HG03103 (cell line): Measurements from ENCODE around the gene VDAC1.
A peak's percentile ranks its signal among the peaks of the same experiment; 100 is the strongest.
"Not testable (repeated sequence)": the region's sequence is repeated elsewhere in the genome, so short reads cannot be mapped to it uniquely, and the experiment has no call there.

Source experiments
- ATAC-seq: cut with Tn5 transposase; IDR thresholded peaks from one replicate; pipeline ENCODE4 v1.9.1; 2021; ENCODE audit warnings: low read depth; ENCODE audit not compliant: unreplicated experiment

VDAC1 gene

GRCh38 chr5:133969654-133970324, 35.0 kb downstream of the VDAC1 start:
- ATAC-seq = no peak

GRCh38 chr5:133968204-133968980, 36.4 kb downstream of the VDAC1 start, which contains the start of gene C5orf15:
Gene C5orf15 (minus strand): TSS chr5:133968625. CDS start chr5:133968584, 41 bp downstream.
- peak; percentile 96 for ATAC-seq

DNA sequence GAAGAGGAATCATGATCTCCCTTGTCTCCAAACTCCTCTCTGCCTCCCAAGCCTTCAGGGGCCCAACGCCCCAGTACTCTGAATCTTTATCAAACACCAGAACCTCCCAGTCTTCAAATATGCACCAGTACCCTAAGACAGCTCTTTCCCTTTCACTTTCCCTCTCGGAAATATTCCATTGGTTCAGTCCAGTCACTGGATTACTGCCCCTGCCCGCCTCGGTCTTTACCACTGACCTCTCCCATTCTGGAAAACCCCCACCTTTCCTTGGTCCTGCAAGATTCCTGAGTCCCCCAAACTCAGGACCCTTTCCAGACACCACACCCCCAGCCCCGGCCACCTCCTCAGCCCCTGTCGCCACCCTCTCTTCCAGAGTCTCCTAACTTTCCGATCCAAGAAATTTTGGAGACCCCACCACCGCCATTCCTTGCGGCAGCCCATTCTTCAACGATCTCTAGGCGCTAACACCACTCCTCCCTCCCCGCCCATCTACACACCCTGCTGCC, 37.0 kb downstream of the VDAC1 start:
- no peak for ATAC-seq

DNA sequence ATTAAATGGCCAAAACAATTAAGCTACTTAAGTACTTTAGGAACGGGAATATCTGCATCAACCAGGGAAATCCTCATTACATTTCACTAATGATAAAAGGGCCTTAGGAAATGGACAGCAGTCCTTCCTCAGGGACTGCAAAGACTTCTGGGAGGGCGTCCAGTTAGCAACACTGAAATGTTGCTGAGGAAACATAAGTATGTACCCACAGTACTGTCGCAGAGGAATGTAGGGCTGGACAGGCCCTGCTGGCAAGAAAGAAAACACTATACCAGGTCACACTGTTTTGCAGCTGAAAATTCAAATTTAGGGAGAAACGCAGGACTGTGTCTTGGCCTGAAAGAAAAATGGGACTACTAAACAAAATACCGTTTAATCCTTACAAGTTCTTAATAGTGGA, 37.7 kb downstream of the VDAC1 start:
- ATAC-seq = no peak

DNA sequence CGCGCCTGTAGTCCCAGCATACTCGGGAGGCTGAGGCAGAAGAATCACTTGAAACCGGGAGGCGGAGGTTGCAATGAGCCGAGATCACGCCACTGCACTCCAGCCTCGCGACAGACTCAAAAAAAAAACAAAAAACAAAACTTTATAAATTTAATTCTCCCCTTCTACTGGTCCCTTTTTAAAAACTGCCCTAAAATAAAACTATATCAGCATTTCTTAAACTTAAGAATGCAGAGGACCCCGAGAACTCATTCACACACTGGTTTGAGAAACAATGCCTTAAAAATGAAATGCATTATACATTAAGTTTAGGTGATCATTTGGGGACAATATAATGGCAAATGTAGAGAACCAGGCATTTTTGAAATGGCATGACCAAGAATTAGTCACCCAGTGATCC, 38.7 kb downstream of the VDAC1 start:
- ATAC-seq = no peak

- ATAC-seq = no peak
These were observed 41.2 kb downstream of the VDAC1 start for GRCh38 chr5:133963493-133964128.

DNA sequence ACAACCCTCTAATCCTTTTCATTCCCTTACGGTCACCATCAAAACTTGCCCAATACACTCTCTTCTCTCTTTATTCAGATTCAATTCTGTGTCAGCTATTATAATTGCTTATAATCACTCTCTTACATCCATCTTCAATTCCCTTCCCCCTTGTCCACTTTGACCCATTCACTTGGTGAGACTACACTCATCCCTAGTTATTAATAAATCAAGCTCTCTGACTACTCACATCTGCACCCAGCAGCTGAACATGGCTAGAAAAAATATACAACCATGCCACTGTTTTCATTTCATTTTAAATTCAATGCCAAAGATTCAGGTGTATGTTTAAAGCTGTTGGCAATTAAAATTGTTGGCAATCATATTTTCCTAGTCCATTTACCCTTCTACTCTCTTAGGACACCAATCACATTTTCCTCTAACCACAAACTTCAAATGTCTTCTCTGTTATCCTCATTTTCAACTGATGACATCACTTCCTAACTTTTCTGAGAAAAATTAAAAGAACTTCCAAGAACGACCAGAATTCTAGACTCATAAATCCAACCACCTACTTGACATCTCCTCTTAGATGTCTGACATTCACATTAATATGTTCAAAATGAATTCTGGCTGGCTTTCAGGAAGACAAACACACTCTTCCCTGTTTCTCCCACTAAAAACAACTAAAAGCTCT, 41.8 kb downstream of the VDAC1 start:
- no peak for ATAC-seq

DNA sequence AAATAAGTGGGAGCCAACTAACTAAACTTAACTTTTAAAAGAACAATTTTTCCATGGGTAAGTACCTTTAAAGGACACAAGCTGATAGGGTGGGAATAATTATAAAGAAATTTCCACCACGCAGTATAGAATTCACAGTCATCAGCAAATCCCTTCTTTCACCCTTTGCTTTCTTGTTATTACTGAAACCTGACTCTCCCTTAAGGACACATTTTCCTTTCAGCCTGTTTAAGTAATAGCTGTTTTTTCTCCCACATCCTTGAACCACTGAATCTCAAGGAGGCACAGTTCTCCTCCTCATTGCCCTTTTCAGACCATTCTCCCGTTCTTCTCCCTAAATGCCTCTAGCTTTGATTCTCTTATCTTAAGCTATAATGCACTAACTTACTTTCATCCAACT, 42.6 kb downstream of the VDAC1 start:
- no peak for ATAC-seq

GRCh38 chr5:133959643-133960042, 45.1 kb downstream of the VDAC1 start:
- no peak for ATAC-seq

DNA sequence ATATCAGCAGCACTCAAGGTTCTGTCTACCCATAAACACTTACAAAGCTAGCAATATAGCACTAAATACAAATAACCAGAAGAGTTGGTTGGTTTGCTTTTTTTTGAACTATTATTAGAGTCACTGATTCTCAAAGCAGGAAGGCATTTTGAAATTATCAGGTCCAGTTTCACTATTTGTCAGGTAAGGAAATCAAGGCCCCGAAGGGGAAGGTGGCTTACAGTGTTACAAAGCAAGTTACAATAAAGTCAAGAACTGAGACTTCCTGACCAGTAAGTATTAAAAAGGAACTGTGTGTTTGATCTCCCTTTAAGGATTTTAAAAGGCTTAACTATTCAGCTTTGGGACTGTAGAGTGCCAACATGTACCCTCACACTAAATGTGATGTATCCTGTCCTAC, 47.2 kb downstream of the VDAC1 start:
- ATAC-seq = peak; percentile 55

GRCh38 chr5:133957080-133957479, 47.7 kb downstream of the VDAC1 start:
- no peak for ATAC-seq

DNA sequence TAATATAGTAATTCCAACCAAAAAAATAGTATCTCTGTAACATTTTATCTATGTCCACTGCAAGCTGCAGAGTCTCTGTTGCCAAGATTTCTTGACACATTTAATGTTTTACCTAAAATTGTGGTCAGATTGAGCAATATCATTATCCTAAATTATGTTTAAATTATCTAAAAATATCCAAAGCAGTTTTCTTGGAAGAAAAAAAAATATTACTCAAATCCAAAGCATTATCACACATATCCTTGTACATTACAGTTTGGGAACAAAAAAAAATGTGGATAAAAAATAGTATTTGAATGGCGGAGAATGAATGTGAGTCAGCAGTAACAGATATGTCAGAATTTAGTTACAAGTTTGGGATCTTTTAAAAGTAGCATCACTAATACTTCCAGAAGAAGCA, 48.6 kb downstream of the VDAC1 start:
- not testable (repeated sequence) for ATAC-seq

GRCh38 chr5:133953568-133954145, 51.1 kb downstream of the VDAC1 start:
- ATAC-seq = no peak

DNA sequence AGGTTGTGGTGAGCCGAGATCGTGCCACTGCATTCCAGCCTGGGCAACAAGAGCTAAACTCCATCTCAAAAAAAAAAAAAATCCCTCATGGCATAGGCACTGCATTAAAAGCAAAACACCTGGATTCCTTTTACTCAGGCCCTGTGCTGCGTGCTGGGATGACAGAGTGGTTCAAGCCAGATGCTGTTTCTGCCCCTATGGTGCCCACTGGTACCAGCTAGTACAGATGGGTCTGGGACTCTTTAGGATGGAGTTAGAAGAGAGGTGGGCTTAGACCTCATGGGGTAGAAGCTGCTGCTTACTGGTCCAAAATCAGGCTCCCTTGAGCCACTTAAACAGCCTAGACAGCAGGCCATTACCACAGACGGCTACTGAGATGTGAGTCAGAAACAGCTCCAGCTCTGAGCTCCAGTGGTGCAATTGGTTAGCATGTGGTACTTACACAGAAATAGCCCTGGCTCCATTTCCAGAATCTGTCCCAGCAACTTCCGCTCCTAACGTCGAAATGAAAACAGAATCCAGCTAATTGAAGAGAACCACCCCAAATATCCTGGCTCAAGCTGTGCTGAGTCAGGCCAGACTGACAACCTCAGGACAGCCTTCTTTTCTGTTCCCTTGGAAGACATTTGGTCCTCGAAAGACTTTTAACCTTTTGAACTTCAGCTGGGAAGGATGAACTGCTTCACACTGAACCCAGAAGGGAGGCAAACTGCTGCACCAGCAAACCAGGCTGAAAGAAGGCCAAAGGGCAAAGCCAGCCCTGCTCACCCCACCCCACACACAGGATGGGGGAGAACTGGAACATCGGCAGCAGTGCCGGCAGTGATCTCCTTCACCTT, 51.8 kb downstream of the VDAC1 start:
- no peak for ATAC-seq

- ATAC-seq = no peak
These were observed 53.8 kb downstream of the VDAC1 start for GRCh38 chr5:133950821-133951612.

DNA sequence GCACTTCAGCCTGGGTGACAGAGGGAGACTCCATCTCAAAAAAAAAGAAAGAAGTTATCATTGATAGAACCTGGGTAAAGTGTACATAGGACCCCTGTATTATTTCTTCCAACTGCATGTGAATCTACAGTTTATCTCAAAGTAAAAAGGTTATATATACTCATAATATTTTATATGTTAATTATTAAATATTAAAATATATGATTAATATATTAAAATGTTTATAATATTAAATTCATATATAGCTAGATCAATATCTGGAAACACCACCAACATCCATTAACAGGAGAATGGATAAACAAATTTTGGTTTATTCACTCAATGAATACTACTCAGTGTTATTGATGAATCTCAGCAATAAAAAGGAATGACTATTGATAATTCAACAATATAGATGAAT, 56.1 kb downstream of the VDAC1 start:
- no peak for ATAC-seq

DNA sequence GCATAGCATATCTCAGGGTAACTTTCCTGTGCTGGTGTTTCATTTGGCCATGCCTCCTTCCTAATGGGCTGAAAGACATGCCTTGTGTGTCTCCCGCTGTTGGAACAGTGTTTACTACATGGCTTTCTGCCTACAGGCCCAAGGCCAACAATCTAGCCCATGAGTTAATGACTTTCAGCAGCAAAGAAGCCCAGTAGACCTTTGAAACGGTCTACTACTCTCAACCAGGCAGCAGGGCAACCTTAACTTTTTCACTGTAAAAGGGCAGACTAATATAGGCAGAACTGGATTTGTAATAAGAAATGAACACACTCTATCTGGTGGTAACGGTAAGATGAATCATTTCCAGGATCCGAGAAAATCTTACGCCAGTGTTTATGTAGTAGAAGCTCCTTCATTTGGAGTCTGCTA, 57.3 kb downstream of the VDAC1 start:
- ATAC-seq = no peak

DNA sequence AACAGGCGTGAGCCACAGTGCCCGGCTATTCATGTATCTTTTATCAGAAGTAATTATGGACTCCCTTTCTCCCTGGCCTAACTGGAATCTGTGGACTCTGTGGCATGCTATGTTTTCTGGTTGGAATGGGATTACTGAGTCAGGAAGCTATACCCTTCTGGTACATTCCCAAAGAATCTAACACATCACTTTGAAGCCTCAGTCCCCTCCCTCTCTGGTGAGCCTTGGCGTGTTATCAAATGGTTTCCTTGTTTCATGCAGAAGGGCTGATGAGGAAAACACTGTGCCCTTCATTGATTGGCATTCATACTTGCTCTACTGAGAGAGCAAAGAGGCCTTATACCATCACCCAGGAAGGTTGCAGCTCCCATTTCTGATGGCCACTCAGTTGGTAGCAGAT, 59.2 kb downstream of the VDAC1 start:
- ATAC-seq = no peak
